Measurements from ENCODE around the gene ATP2A3. TPM values are rescaled to one million over a fixed set of nuclear protein-coding genes. Genes with fewer than 3 reads are reported as not detected.
A peak's percentile ranks its signal among the peaks of the same experiment; 100 is the strongest.
"Not testable (repeated sequence)": the region's sequence is repeated elsewhere in the genome, so short reads cannot be mapped to it uniquely, and the experiment has no call there.

The ATP2A3 gene
- total RNA-seq, 1 donor from 2014 or later = 541 TPM

- peaks cover 3% of the 10 kb centered on the region for H3K4me1 Mint-ChIP-seq
- CTCF ChIA-PET = interaction anchor here (1.5 kb wide), 1 partner anchor 38 kb away, joined by 3 read pairs; no protein-coding TSS in a partner anchor
- ATAC-seq (ENCODE audit: low read depth) (no peak), DNase-seq (no peak)
- no peaks in the 10 kb centered on the region for H3K9me3 Mint-ChIP-seq
- no peak for TF ChIP-seq CTCF (IDR thresholded peaks at IDR 0.05)
- peaks cover 76% of the 10 kb centered on the region for H3K36me3 Mint-ChIP-seq (ENCODE audit: low read depth)
- H3K27me3 Mint-ChIP-seq = no peaks in the 10 kb centered on the region
- H3K27ac Mint-ChIP-seq = no peak overlapping the region
- POLR2A ChIA-PET = interaction anchor here (0.8 to 2.2 kb wide), 3 partner anchors 11 to 36 kb away, joined by 3 to 7 read pairs (median 4); no protein-coding TSS in a partner anchor
- intact Hi-C loops (cut with micrococcal nuclease) = no loop called here
- H3K4me3 Mint-ChIP-seq = no peak overlapping the region
These were observed 14.8 kb downstream of the ATP2A3 start for GRCh38 chr17:3949418-3949817.

- intact Hi-C loops (cut with micrococcal nuclease); H3K27ac Mint-ChIP-seq; H3K4me1 Mint-ChIP-seq; H3K4me3 Mint-ChIP-seq; H3K9me3 Mint-ChIP-seq; ATAC-seq (ENCODE audit: low read depth); CTCF ChIA-PET; H3K27me3 Mint-ChIP-seq; DNase-seq: not testable (repeated sequence)
- POLR2A ChIA-PET = interaction anchor here (1.1 kb wide), 1 partner anchor 13 kb away, joined by 3 read pairs; no protein-coding TSS in a partner anchor
- H3K36me3 Mint-ChIP-seq (ENCODE audit: low read depth) = peaks cover 82% of the 10 kb centered on the region
These were observed 15.7 kb downstream of the ATP2A3 start for GRCh38 chr17:3948551-3948950.

GRCh38 chr17:3947318-3947810, 16.9 kb downstream of the ATP2A3 start:
- Mint-ChIP-seq H3K9me3 (no peaks in the 10 kb centered on the region), H3K27me3 (no peaks in the 10 kb centered on the region), H3K27ac (no peak overlapping the region), H3K36me3 (ENCODE audit: low read depth) (peaks cover 81% of the 10 kb centered on the region), H3K4me3 (no peak overlapping the region), H3K4me1 (no peaks in the 10 kb centered on the region)
- DNase-seq (no peak), ATAC-seq (ENCODE audit: low read depth) (no peak)
- intact Hi-C loops (cut with micrococcal nuclease) = no loop called here
- POLR2A ChIA-PET = interaction anchor here (0.7 kb wide), 1 partner anchor 25 kb away, joined by 3 read pairs; no protein-coding TSS in a partner anchor
- no peak for TF ChIP-seq CTCF (IDR thresholded peaks at IDR 0.05)
- CTCF ChIA-PET = no interaction called here

- H3K36me3 Mint-ChIP-seq (ENCODE audit: low read depth) = peaks cover 81% of the 10 kb centered on the region
- H3K27me3 Mint-ChIP-seq = no peaks in the 10 kb centered on the region
- ChIA-PET CTCF (interaction anchor here (1.3 kb wide), 1 partner anchor 12 kb away, joined by 4 read pairs; no protein-coding TSS in a partner anchor), POLR2A (interaction anchor here (0.7 kb wide), 1 partner anchor 20 kb away, joined by 4 read pairs; no protein-coding TSS in a partner anchor)
- H3K4me1 Mint-ChIP-seq = no peaks in the 10 kb centered on the region
- no peak for DNase-seq
- no peaks in the 10 kb centered on the region for H3K9me3 Mint-ChIP-seq
- no peak for ATAC-seq (ENCODE audit: low read depth)
- no peak for TF ChIP-seq CTCF (IDR thresholded peaks at IDR 0.05)
- no peak overlapping the region for H3K27ac Mint-ChIP-seq
- intact Hi-C loops (cut with micrococcal nuclease) = no loop called here
- no peak overlapping the region for H3K4me3 Mint-ChIP-seq
These were observed 17.5 kb downstream of the ATP2A3 start for GRCh38 chr17:3946711-3947235.

- H3K4me1 Mint-ChIP-seq = no peaks in the 10 kb centered on the region
- no peak overlapping the region for H3K27ac Mint-ChIP-seq
- intact Hi-C loops (cut with micrococcal nuclease) = no loop called here
- CTCF ChIA-PET = interaction anchor here (1.4 kb wide), 1 partner anchor 30 kb away, joined by 3 read pairs; no protein-coding TSS in a partner anchor
- H3K4me3 Mint-ChIP-seq = no peak overlapping the region
- POLR2A ChIA-PET = interaction anchor here (1.1 kb wide), 1 partner anchor 22 kb away, joined by 6 read pairs; no protein-coding TSS in a partner anchor
- H3K9me3 Mint-ChIP-seq = no peaks in the 10 kb centered on the region
- no peaks in the 10 kb centered on the region for H3K27me3 Mint-ChIP-seq
- no peak for TF ChIP-seq CTCF (IDR thresholded peaks at IDR 0.05)
- ATAC-seq (ENCODE audit: low read depth) (peak; percentile 86), DNase-seq (peak; percentile 50)
- peaks cover 88% of the 10 kb centered on the region for H3K36me3 Mint-ChIP-seq (ENCODE audit: low read depth)
These were observed 19.5 kb downstream of the ATP2A3 start for GRCh38 chr17:3944485-3945388.
